Endothelial cell of umbilical vein (primary cell): ENCODE data around the gene MPST. TPM values are rescaled to one million over a fixed set of nuclear protein-coding genes. Genes with fewer than 3 reads are reported as not detected.

Source experiments
- BruUV-seq: library from RNA; stranded (reverse); fragments of 400-500 nt; replicated peaks from 2 replicates; lab custom pipeline; 2021; lab: Mats Ljungman, UMichigan
- CTCF ChIA-PET: fragments of 300-600, 350-600 bp; sonication (Branson Sonifier 250); formaldehyde crosslinking; loops from one replicate; lab custom pipeline; 2021; ENCODE audit warnings: antibody characterized with exemption, inconsistent platforms; lab: Charles Lee
- POLR2A ChIA-PET: fragments of 300-600, 350-600 bp; sonication (Branson Sonifier 250); formaldehyde crosslinking; loops from one replicate; lab custom pipeline; 2021; ENCODE audit warnings: antibody characterized with exemption, inconsistent platforms; lab: Charles Lee
- DNase-seq: peaks from one replicate; pipeline ENCODE4 v3.0.0-alpha.2; 2011; ENCODE audit warnings: low read depth, low spot score
- FAIRE-seq: peaks from 2 replicates; lab custom pipeline; 2011; peaks lifted over from hg19 to GRCh38; lab: Jason Lieb, UNC
- H2AFZ ChIP-seq: 2 replicates; pipeline ENCODE4 v1.6.0; 2012; ENCODE audit warnings: low read depth, low read length, control low read depth, inconsistent platforms
- H3K27ac ChIP-seq: 2 replicates; pipeline ENCODE4 v1.5.1; 2011; ENCODE audit warnings: low read depth, mild to moderate bottlenecking, control low read depth, low read length, moderate library complexity; ENCODE audit not compliant: insufficient read depth
- H3K27me3 ChIP-seq, 2 experiments: 2 replicates each; pipeline versions ENCODE4 v1.6.0 to v1.6.1; 2011; ENCODE audit warnings: low read length in 2 of 2, mixed read lengths in 1 of 2; ENCODE audit not compliant: control insufficient read depth in 2 of 2, insufficient read depth in 2 of 2
- H3K36me3 ChIP-seq, 2 experiments: 2 replicates in 1 of 2; 3 replicates in 1 of 2; pipeline ENCODE4 v1.5.1; 2011; ENCODE audit warnings: low read length in 2 of 2, mild to moderate bottlenecking in 1 of 2, moderate library complexity in 1 of 2; ENCODE audit not compliant: control insufficient read depth in 2 of 2, insufficient read depth in 2 of 2; ENCODE audit errors: extremely low read depth in 1 of 2
- H3K4me1 ChIP-seq: 3 replicates; pipeline ENCODE4 v1.5.1; 2011; ENCODE audit warnings: mild to moderate bottlenecking, low read length; ENCODE audit not compliant: control insufficient read depth, insufficient read depth; ENCODE audit errors: extremely low read depth
- H3K4me2 ChIP-seq: 2 replicates; pipeline ENCODE4 v1.6.1; 2011; ENCODE audit warnings: low read length, control low read depth, mixed read lengths; ENCODE audit not compliant: insufficient read depth
- H3K4me3 ChIP-seq, 3 experiments: fragments of 200-600 bp in 1 of 3; sonication (generic), shearing (Covaris generic) in 1 of 3; replicated peaks in 1 of 3; 2 replicates each; pipeline ENCODE4 v1.5.1; 2011 to 2016; ENCODE audit warnings: control low read depth in 3 of 3, low read length in 3 of 3, mild to moderate bottlenecking in 2 of 3, inconsistent platforms in 1 of 3, low read depth in 1 of 3, moderate library complexity in 1 of 3; ENCODE audit not compliant: insufficient read depth in 1 of 3
- H3K79me2 ChIP-seq: 2 replicates; pipeline ENCODE4 v1.6.0; 2012; ENCODE audit warnings: low read length, inconsistent platforms; ENCODE audit not compliant: control insufficient read depth, insufficient read depth
- H3K9ac ChIP-seq: replicated peaks from 2 replicates; pipeline ENCODE3; 2011; ENCODE audit warnings: low read length, control low read depth; ENCODE audit not compliant: insufficient read depth; ENCODE audit errors: extremely low read depth
- H3K9me1 ChIP-seq: replicated peaks from 3 replicates; pipeline ENCODE4 v1.6.0; 2011; ENCODE audit warnings: mild to moderate bottlenecking, low read length; ENCODE audit not compliant: control insufficient read depth, insufficient read depth; ENCODE audit errors: extremely low read depth
- H3K9me3 ChIP-seq: replicated peaks from 2 replicates; pipeline ENCODE4 v1.5.1; 2012; ENCODE audit warnings: low read length, inconsistent platforms; ENCODE audit not compliant: control insufficient read depth, insufficient read depth
- H4K20me1 ChIP-seq: replicated peaks from 2 replicates; pipeline ENCODE3; 2011; ENCODE audit warnings: mild to moderate bottlenecking, low read length; ENCODE audit not compliant: control insufficient read depth, insufficient read depth; ENCODE audit errors: extremely low read depth
- EZH2 ChIP-seq: IDR thresholded peaks from 2 replicates; pipeline ENCODE4 v1.6.1; 2012; ENCODE audit warnings: borderline replicate concordance, low read depth, mild to moderate bottlenecking, moderate library complexity, low read length, inconsistent platforms; ENCODE audit not compliant: severe bottlenecking
- FOS ChIP-seq: IDR thresholded peaks from 2 replicates; pipeline ENCODE4 v1.6.1; 2011; ENCODE audit warnings: mild to moderate bottlenecking, low read length, moderate library complexity, borderline replicate concordance; ENCODE audit not compliant: insufficient read depth
- GATA2 ChIP-seq: IDR thresholded peaks from 2 replicates; pipeline ENCODE4 v1.7.0; 2011; ENCODE audit warnings: low read depth, mild to moderate bottlenecking, moderate library complexity, mixed read lengths, low read length; ENCODE audit not compliant: insufficient read length, insufficient read depth
- JUN ChIP-seq: IDR thresholded peaks from 2 replicates; pipeline ENCODE4 v1.6.1; 2011; ENCODE audit warnings: borderline replicate concordance, low read depth; ENCODE audit not compliant: insufficient read length, insufficient read depth
- MAX ChIP-seq: IDR thresholded peaks from 2 replicates; pipeline ENCODE4 v1.6.1; 2011; ENCODE audit not compliant: insufficient read depth, insufficient read length
- MYC ChIP-seq: IDR thresholded peaks from one replicate; pipeline ENCODE4 v1.6.1; 2011; ENCODE audit warnings: mild to moderate bottlenecking, low read depth, low read length
- POLR2A ChIP-seq: IDR thresholded peaks from 2 replicates; pipeline ENCODE4 v1.6.1; 2012; ENCODE audit warnings: low read depth, mild to moderate bottlenecking, control low read depth, low read length
- POLR2AphosphoS5 ChIP-seq: IDR thresholded peaks from 2 replicates; pipeline ENCODE4 v1.6.1; 2012; ENCODE audit warnings: low read depth, mild to moderate bottlenecking, control low read depth, low read length, moderate library complexity; ENCODE audit not compliant: insufficient read depth
- dilution Hi-C: fragments of 300-500 bp; cut with MboI; formaldehyde crosslinking; loops from one replicate; pipeline ENCODE4 v1.15.0; 2019; ENCODE audit warnings: low sequenced_read_pairs; ENCODE audit not compliant: extremely low pct_ligation_motif_present
- intact Hi-C: fragments of 100-400 bp; cut with micrococcal nuclease; formaldehyde crosslinking; loops from one replicate; pipeline ENCODE4 v1.10.0; 2022
- polyA plus RNA-seq, 4 experiments: library from polyadenylated mRNA; depleted of rRNA in 3 of 4; stranded (reverse) in 3 of 4; unstranded in 1 of 4; fragments of >200 nt; gene quantifications; 2 replicates each; pipeline versions ENCODE4 v1.2.1 to v1.2.3, GENCODE V29; 2011 to 2012; ENCODE audit warnings: missing spikeins in 1 of 4
- total RNA-seq: library from RNA; stranded (reverse); gene quantifications from 2 replicates; pipeline ENCODE4 v1.2.3, GENCODE V29; 2021

The MPST gene
- total and polyA plus RNA-seq, 2 donors (not counting 3 experiments of a cell fraction or from before 2014, with no cell fraction given) = 93.2 to 124 TPM

- H3K27ac ChIP-seq = no peak overlapping the region
- no peaks in the 10 kb centered on the region for H4K20me1 ChIP-seq
- H3K79me2 ChIP-seq = no peaks in the 10 kb centered on the region
- ChIA-PET POLR2A (no interaction called here), CTCF (interaction anchor here (1.0 to 1.8 kb wide), 2 partner anchors 115 to 116 kb away, joined by 3 to 5 read pairs; no protein-coding TSS in a partner anchor)
- DNase-seq (no peak), FAIRE-seq (no peak)
- BruUV-seq = no TSS peak
- H3K4me2 ChIP-seq = no peak overlapping the region
- H3K27me3 ChIP-seq = peaks cover 0 to 7% of the 10 kb centered on the region in 2 experiments
- no peak overlapping the region for H2AFZ ChIP-seq
- no peaks in the 10 kb centered on the region for H3K4me1 ChIP-seq
- H3K4me3 ChIP-seq = no peak overlapping the region
- intact Hi-C loops (no loop called here), dilution Hi-C loops (no loop called here)
- no peak overlapping the region for H3K9ac ChIP-seq
- TF ChIP-seq FOS (no peak), POLR2A (no peak), POLR2AphosphoS5 (no peak), JUN (no peak), GATA2 (no peak), MYC (no peak), EZH2 (no peak), MAX (no peak)
- no peaks in the 10 kb centered on the region for H3K9me1 ChIP-seq
- H3K9me3 ChIP-seq = no peaks in the 10 kb centered on the region
- no peaks in the 10 kb centered on the region for H3K36me3 ChIP-seq
Observed at GRCh38 chr22:36971341-36972125, 48.0 kb upstream of the MPST start.
